Liver (tissue), 3 donors: ENCODE results near the gene RBM39.

Experiments
- EGR1 ChIP-seq, 2 donors: IDR thresholded peaks; 2 replicates each; pipeline ENCODE4 v1.6.1; 2016 to 2018; ENCODE audit warnings: antibody characterized with exemption in 2 of 2, low read depth in 2 of 2
- HNF4G ChIP-seq: IDR thresholded peaks from 2 replicates; pipeline ENCODE4 v1.6.1; 2016; ENCODE audit warnings: antibody characterized with exemption
- RAD21 ChIP-seq, 2 donors: IDR thresholded peaks; 2 replicates each; pipeline ENCODE4 v1.6.1; 2016; ENCODE audit warnings: antibody characterized with exemption in 2 of 2, mild to moderate bottlenecking in 2 of 2
- TAF1 ChIP-seq: conservative IDR thresholded peaks from 2 replicates; pipeline ENCODE4 v1.6.1; 2016; ENCODE audit warnings: antibody characterized with exemption, mild to moderate bottlenecking
- TF ChIP-seq, protein P1 (sequence below): fragments of 150-350 bp; IDR thresholded peaks from 2 replicates; pipeline ENCODE4 v1.5.1; 2017; ENCODE audit warnings: improper control_type of control experiment, low read depth, low read length; ENCODE audit not compliant: missing input control
- TF ChIP-seq, protein P2 (sequence below): IDR thresholded peaks from 2 replicates; pipeline ENCODE4 v1.6.1; 2016; ENCODE audit warnings: antibody characterized with exemption
- TF ChIP-seq, protein P3 (sequence below): IDR thresholded peaks from 2 replicates; pipeline ENCODE4 v1.6.1; 2016; ENCODE audit warnings: antibody characterized with exemption
- donor health status: healthy.
- donor health status: healthy.

DNA sequence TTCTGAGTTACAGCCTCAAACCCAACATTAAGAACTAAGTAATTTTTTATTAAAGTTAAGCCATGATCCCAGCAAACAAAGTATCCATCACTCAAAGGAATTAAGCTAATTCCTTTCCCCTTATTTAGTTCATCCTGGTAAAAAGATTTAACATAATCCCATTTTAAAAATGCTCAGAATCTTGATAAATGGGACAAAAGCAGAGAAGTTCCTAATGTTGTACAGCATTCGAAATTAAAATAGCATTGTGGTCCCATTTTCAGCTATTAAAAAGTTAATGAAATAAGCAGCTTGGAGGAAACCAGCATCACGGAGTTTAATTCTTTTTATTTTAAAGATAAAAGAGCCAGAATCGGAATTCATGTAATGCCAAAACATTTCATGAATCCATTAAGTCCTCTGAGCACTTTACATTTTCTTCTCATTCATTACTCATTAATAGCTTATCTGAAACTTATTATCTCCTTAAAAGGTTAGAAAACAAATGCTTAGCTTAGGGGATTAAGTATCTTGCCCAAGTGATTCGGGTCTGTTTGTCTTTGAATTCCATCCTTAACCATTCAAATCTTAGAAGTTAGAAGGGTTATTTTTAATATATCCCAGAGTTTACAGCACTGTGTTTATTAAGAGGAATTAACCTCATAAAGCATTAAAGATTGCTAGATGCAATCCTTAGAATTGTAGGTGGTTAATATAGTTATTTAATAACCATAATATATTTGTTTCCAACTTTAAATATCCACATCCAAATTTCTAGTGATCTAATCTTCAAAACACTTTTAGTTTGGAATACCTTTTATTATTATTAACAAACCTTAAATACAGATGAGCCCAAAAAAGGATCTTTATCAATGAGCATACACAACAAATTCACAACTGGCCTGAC, 11.2 kb downstream of the RBM39 start:
- TF ChIP-seq, protein P1, sequence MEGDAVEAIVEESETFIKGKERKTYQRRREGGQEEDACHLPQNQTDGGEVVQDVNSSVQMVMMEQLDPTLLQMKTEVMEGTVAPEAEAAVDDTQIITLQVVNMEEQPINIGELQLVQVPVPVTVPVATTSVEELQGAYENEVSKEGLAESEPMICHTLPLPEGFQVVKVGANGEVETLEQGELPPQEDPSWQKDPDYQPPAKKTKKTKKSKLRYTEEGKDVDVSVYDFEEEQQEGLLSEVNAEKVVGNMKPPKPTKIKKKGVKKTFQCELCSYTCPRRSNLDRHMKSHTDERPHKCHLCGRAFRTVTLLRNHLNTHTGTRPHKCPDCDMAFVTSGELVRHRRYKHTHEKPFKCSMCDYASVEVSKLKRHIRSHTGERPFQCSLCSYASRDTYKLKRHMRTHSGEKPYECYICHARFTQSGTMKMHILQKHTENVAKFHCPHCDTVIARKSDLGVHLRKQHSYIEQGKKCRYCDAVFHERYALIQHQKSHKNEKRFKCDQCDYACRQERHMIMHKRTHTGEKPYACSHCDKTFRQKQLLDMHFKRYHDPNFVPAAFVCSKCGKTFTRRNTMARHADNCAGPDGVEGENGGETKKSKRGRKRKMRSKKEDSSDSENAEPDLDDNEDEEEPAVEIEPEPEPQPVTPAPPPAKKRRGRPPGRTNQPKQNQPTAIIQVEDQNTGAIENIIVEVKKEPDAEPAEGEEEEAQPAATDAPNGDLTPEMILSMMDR, result no peak
- TF ChIP-seq, protein P2, sequence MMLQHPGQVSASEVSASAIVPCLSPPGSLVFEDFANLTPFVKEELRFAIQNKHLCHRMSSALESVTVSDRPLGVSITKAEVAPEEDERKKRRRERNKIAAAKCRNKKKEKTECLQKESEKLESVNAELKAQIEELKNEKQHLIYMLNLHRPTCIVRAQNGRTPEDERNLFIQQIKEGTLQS, result no peak
- TF ChIP-seq EGR1 (IDR thresholded peaks at IDR 0.05; ENCODE audit: low read depth in 2 of 2) (no peak), TAF1 (no peak), RAD21 (IDR thresholded peaks at IDR 0.05) (no peak), HNF4G (no peak)
- TF ChIP-seq, protein P3, sequence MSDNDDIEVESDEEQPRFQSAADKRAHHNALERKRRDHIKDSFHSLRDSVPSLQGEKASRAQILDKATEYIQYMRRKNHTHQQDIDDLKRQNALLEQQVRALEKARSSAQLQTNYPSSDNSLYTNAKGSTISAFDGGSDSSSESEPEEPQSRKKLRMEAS, result no peak
